Caki2 (cell line): ENCODE results near the gene HNF4A. TPM values are rescaled to one million over a fixed set of nuclear protein-coding genes. Genes with fewer than 3 reads are reported as not detected.

ENCODE experiments used
- DNase-seq: peaks from one replicate; pipeline ENCODE4 v3.0.0-alpha.2; 2015; ENCODE audit warnings: low read depth
- in situ Hi-C: cut with HindIII; loops from 2 replicates; pipeline ENCODE4 v1.10.0; 2016; ENCODE audit warnings: low sequenced_read_pairs, low pct_unique_long_range_greater_than_20kb, mixed read lengths
- total RNA-seq: library from RNA; depleted of rRNA; stranded (reverse); fragments of >200 nt; shearing (Covaris generic); gene quantifications from 2 replicates; pipeline ENCODE4 v1.2.3, GENCODE V29; 2014; ENCODE audit warnings: low replicate concordance

The HNF4A gene
- total RNA-seq, 1 experiment from 2014 or later, result not detected

DNA sequence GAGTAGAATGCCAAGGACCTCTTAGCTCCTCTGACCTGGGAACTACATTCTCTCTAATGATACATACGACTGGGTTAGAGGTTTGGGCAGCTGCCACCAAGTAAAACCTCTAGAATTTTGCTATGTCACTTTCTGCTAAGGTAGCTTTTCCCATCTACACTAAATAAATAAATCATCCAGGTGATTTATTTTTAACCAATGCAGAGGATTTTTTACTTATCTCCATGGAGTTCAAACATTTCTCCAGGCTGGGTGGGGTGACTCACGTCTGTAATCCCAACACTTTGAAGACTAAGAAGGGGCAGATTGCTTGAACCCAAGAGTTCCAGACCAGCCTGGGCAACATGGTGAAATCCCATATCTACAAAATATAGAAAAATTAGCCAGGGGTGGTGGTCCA is 27.1 kb downstream of the HNF4A start:
- in situ Hi-C loops, result no loop called here
- DNase-seq, result peak; percentile 69

DNA sequence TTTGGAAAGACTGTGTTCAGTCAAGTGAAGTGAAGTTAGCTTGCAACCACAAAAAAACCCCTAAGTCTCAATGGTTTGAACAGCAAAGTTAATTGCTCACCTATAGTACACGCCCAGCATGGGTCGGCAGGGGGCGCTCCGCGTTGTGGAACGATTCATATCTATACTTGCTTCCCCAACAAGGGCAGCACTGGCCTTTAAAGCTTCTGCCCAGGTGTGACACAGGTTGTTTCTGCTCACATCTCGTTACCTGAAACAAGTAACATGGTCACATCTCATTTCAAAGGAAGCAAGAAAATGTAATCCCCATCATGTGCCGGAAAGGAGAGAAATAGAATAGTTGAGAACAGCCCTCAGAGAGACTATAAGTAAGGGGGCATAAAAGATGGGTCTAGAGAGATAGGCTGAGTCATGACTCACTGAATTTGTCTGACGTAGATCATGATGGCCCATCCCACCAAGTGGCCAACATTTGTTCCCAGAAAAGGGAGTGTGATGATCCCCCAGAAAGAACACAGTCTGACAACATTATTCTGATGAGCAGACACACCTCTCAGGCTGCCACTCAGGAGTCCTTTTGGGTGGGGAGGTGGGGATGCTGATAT is 29.0 kb downstream of the HNF4A start:
- peak; percentile 54 for DNase-seq
- in situ Hi-C loops, result no loop called here

DNA sequence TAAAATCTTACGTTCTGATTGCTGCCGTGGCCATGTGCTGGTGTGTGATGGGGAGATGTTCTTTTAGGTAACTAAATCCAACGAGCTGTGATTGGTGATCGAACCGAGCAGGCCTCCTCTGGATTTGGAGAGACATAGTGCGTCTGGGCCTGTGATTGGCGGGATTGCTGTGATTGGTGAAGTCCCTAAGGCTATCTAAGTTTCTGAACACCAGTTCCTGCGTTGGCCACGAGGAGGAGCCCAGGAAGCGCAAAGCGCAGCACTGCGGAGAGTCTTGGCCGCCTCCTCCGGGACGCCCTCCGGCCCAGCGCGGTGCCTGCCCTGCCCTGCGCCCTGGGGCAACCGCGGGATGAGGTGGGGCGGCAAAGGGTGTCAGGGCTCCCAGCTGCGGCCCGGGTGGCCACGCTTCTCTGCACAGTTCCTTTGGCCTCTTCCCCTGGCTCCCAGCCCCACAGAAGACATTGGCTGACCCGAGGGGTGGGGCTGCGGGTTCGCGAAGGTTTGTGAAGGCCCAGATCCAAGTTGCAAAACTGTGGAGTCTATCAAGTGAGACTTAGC is 33.0 kb downstream of the HNF4A start:
- in situ Hi-C loops, result no loop called here
- DNase-seq, result peak; percentile 63

DNA sequence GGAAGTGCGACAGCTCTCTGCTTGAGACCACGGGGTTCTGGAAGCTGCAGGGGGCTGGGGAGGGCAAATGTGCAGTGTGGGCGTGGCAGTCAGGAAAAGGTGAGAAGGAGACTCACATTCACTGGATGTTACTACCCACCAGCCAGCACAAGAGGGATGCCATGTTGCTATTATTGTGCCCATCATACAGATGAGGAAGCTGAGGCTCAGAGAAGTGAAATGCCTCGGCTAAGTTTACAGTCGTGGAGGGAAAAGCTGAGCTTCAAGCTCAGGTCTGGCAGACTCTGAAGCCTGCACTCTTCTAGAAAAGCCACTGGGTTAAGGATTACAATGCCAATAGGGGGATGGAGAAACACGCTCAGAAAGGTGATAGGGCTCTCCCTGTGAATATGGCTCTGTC is 34.4 kb downstream of the HNF4A start:
- in situ Hi-C loops, result loop anchor here (10.0 kb wide), 1 partner anchor 225 kb away; no protein-coding TSS in a partner anchor
- no peak for DNase-seq

DNA sequence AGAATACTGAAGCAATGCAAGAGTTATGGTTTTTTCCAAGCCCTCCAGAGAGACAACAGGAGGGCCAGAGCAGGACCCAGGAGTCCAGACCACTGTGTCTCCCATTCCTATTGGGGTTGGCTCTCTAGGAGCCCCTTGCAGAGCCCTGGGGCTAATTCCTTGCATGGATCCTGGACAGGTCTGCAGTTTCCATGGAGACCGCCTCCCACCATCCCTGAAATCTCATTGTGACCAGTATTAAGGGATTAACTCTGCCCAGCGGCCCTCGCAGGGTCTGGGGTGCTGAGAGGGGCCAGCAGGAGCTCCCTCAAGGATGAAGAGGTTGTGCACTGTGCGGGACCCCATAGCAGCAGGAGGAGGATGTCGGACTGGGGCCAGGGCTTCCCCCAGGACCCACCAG is 34.8 kb downstream of the HNF4A start:
- in situ Hi-C loops, result loop anchor here (10.0 kb wide), 1 partner anchor 225 kb away; no protein-coding TSS in a partner anchor

DNA sequence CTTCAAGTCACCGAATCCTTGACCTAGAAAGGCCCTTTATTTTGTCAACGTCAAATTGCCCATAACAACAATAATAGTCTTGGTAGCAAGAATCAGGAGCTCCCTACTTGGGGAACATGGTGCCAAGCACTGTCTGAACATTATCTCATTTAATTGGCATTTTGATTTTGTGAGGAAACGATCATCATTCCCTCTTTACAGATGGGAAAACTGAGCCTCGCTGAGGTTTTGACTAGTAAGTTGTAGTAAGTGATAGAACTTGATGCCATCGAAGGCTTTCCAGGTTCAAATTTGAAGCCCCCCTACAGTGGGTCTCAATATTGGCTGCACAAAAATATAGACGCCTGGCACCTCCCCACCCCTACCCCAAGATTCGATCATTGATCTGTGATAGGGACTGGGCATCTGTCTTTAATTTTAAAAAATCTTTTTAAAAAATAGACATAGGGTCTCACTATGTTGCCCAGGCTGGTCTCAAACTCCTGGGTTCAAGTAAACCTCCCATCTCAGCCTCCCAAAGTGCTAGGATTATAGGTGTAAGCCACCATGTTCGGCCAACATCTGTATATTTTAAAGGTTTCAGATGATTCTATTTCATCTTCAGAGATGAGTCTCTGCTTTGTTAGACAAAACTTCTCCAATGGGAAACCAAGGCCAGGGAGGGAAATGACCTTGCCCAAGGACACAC is 36.7 kb downstream of the HNF4A start:
- in situ Hi-C loops, result loop anchor here (10.0 kb wide), 1 partner anchor 223 kb away; no protein-coding TSS in a partner anchor
- no peak for DNase-seq

More for the DNA sequence above, 34.8 kb downstream of the HNF4A start:
- no peak for DNase-seq

DNA sequence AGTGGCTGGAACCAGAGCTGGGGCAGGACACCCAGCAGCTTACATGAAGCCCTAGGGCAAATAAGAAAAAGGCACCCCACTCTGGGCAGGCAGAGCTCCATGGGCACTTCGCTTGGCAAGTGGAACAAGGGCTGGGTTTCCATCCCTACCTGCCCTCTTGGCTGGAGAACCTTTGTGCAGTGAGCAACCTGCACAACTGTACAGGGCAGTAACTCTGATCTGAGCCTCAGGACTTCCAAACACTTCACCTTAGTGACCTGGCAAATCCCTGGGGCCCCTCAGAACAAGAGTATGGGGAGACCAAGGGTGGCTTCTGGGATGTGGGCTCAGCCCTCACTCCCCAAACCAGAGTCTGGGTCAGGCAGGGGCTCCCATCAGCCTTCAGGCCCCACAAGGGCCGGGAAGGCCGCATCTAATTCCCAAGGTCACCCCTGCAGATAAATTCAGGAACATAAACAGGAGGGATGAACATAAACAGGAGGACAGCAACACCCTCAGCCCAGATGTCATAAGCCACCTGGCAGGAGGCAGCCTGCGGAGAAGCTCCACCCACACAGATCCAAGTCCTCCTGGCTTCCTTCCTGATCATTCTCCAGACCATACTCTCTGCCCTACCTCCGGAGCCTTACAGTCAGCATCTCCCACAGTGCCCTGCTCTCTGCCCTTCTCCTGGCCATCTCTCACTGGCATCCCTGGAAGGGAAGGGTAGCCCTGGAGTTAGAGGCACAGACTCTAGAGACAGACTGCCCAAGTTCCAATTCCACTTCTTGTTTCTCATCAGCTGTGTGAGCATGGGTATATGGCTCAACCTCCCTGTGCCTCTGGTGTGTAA is 37.5 kb downstream of the HNF4A start:
- DNase-seq, result no peak
- in situ Hi-C loops, result loop anchor here (10.0 kb wide), 1 partner anchor 222 kb away; no protein-coding TSS in a partner anchor

DNA sequence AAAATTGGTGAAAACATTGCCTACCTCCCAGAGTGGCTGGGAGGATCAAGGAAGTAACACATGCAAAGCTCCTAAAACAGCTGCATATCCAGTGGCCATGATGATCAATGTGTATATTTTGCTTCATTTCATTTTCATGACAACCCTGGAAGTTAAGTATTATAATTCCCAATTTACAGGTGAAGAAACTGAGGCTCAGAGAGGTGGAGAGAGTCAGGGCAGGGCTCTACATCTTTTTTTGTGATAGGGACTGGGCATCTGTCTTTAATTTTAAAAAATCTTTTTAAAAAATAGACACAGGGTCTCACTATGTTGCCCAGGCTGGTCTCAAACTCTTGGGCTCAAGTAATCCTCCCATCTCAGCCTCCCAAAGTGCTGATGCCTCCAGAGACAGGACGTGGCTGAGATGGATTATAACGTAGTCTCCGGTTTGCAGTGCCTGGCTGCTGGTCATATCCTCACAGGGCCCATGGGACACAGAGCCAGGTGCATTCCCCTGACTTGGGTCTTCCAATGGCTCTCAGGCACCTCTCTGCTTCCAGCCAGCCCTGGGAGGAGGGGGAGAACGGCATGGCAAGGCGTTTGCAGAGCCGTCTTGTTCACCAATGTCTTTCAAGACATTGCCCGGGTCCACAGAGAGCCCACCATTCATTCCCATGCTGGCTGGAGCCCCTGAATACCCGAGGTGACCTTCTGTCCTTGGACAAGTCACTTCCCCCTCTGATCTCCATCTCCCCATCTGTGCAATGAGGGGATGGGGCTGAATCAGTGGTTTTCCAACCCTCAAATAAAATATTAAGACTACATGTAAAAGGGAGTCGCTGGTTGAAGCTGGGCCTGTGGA is 38.3 kb downstream of the HNF4A start:
- DNase-seq, result no peak
- in situ Hi-C loops, result loop anchor here (10.0 kb wide), 1 partner anchor 221 kb away; no protein-coding TSS in a partner anchor

DNA sequence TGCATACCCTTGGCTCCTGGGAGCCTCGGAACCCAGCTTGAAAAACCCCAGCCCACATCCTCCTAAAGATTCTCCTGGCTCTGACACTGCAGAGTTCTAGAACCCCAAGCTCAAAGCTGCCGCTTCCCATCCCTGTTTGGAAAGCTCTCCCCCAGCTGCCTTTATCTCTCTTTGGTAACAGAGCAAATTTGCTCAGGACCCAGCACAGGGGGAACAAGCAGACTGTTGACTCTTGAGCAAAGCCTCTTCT is 38.9 kb downstream of the HNF4A start:
- in situ Hi-C loops, result loop anchor here (10.0 kb wide), 1 partner anchor 220 kb away; no protein-coding TSS in a partner anchor

DNA sequence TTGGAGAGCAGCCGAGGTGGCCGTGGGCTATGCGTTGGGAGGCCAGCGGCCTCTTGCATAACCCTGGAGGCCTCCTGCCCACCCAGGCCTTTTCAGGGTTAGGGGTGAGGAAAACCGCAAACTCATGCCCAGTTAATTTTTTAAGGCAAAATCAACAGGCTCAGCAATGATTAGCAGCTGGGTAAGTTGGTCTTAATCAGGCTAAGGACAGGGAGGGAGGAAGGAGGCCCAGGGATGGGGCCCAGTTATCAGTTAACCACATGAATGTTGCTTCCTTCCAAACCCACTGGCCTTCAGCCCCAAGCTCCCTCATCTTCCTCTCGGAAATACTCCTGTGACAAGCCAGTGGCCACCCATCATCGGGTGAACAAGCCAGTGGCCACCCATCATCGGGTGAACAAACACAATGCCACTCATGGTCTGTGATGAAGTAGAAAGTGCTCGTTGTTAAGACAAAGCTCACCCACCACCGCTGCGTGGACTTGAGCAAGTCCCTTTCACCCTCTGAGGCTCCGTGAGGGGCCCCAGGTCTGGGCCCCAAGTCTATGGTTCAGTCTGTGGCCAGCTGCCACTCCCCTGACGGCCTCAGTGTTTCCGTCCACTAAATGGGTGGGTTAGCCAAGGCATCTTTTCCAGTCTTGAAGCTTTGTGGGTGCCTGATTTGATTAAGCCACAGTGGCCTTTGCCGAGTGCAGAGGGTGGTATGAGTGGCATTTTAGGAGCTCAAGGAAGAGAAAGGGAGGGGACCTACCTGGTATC is 39.4 kb downstream of the HNF4A start:
- in situ Hi-C loops, result loop anchor here (10.0 kb wide), 1 partner anchor 220 kb away; no protein-coding TSS in a partner anchor
- no peak for DNase-seq

More for the DNA sequence above, 38.9 kb downstream of the HNF4A start:
- no peak for DNase-seq

DNA sequence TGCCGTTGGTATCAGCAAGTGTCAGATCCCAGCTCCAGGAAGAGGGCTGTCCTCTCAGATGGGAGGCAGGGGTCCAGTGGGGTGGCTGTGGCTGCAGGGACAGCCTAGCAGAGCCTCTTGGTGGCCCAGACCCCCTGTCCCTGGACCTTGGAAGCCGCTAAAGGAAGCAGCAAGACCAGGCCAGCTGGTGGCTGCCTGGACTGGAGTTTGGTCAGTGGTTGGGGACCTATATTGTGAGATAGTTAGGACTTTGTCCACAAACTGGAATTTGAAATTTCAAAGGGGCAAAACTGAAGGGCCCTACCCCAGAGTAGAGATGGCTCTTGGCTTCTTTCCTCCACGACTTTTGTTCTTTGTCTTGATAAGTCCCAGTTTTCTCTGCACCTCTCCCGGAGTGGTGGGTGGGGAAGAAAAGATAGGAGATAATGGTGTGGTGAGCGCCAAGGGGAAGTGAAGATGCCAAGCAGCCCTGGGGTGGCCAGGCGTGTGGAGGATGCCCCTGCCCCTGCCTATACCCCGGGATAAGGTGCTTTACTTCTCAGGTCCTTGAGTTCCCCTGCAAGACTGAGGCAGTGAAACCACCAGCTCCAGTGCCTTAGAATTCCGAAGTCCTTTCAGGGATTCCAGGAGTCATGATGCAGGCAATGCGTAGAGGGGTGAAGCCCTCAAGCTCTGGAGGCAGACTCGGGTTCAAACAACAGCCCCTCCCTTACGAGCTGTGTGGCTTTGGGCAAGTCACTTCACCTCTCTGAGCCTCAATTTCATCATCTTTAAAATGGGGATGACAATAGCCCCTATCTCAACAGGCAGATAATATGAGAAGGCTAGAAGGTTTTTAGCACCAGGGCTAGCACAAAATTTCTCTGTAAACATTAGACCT is 40.2 kb downstream of the HNF4A start:
- DNase-seq, result no peak
- in situ Hi-C loops, result loop anchor here (10.0 kb wide), 1 partner anchor 219 kb away; no protein-coding TSS in a partner anchor

DNA sequence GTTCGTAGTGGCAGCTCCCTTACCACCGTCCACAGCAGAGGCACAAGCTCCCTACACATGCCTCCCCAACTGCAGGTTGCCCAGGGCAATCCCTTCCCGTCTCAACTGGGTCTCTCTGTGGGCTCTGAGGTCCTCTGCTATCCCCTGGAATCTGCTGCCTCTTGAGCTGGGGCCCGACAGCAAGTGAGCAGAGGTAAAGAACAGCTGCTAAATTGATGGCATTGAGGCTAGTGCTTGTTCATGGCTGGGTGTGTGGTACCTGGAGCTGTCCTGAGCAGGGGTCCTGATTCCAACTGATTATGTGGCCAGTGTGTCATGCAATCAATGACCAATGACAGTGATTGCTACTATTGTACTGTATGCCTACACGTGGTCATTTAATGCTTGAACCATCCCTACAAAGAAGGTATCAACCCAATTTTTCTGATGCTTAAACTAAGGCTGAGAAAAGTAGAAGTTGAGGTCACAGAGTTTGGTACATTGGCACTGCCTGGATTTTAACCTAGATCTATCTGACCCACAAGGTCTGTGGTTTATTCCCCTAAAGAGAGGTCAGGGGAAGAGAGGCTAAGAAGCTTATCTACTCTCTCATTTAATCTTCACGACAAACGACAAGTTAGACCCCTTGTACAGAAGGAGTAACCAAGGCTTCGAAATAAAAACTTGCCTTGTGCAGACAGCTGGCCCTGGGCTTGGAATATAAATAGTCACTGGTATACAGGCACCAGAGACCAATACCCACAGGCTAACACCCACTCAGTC is 41.1 kb downstream of the HNF4A start:
- in situ Hi-C loops, result loop anchor here (10.0 kb wide), 1 partner anchor 218 kb away; no protein-coding TSS in a partner anchor
- DNase-seq, result no peak

DNA sequence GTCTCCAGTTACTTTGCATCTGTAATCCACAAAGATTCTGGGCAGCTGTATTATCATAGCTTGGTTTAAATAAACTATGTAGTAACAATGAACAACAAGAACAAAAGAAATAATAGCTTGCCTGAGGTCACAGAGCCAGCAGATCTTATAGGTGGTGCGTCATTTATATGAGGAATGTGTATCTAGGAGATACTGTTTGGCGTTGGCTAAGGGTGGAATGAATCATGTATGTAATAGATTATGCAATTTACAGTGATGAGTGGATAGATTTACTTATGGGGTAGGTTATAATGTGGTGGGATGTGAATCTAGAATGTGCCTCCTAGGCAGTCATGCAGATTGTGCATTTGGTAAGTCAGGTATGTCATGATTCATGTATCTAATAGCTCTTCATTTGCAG is 42.8 kb downstream of the HNF4A start:
- DNase-seq, result no peak
- in situ Hi-C loops, result loop anchor here (10.0 kb wide), 1 partner anchor 216 kb away; no protein-coding TSS in a partner anchor

DNA sequence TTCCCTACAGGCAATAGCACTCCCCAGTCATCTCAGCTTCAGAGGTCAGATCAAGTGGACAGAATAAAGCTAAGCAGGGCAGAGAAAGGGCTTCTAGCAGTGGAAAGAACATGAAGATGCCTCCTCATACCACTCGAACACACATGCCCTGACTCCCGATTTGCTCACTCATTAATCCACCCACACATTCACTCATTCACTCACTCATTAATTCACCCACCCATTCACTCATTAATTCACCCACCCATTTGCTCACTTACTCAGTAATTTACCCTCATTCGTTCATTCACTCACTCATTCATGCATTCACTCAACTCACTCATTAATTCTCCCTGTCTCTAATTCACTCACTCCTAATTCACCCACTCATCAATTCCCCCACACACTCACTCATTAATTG is 43.9 kb downstream of the HNF4A start:
- in situ Hi-C loops, result loop anchor here (10.0 kb wide), 1 partner anchor 215 kb away; no protein-coding TSS in a partner anchor
- no peak for DNase-seq

DNA sequence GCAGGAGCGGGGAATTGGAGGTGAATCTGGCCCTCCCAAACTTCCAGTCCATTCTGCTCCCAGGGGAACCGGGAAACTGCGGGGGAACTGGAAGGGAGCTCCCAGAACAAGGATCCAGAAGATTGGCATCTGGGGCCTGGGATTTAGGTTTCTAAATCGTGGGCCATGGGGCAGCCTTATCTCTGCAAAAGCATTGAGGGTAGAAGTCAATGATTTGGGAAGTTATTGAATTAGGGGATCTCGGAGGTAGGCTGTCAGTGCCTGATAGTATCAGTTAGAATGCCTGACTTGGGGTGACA is 45.1 kb downstream of the HNF4A start:
- in situ Hi-C loops, result no loop called here
- no peak for DNase-seq
